Heart right ventricle (tissue), 16 donors: ENCODE data around the gene ZDHHC11. TPM values are rescaled to one million over a fixed set of nuclear protein-coding genes. Genes with fewer than 3 reads are reported as not detected.

Source experiments
- ATAC-seq, 8 donors: fragments of 200-7000 bp; cut with Tn5 transposase; one replicate each; pipeline ENCODE4 v1.9.1; 2020; ENCODE audit warnings: mild to moderate bottlenecking in 8 of 8, moderate library complexity in 8 of 8, moderate number of reproducible peaks in 1 of 8
- DNase-seq, 2 donors: peaks; one replicate each; pipeline ENCODE4 v3.0.0-alpha.2; 2020
- H3K27ac ChIP-seq, 10 donors: fragments of 200-600 bp; sonication (generic) in 2 of 10; one replicate each; pipeline versions ENCODE4 v1.5.0 to v1.8.0; 2020 to 2022; ENCODE audit warnings: mild to moderate bottlenecking in 3 of 10
- H3K27me3 ChIP-seq, 7 donors: fragments of 200-600 bp; one replicate each; pipeline ENCODE4 v1.8.0; 2021 to 2022; ENCODE audit warnings: mild to moderate bottlenecking in 2 of 7
- H3K36me3 ChIP-seq, 9 donors: fragments of 200-600 bp; sonication (generic) in 1 of 9; one replicate each; pipeline versions ENCODE4 v1.5.0 to v1.8.0; 2020 to 2022; ENCODE audit warnings: mild to moderate bottlenecking in 2 of 9
- H3K4me1 ChIP-seq, 9 donors: fragments of 200-600 bp; sonication (generic) in 1 of 9; one replicate each; pipeline versions ENCODE4 v1.5.0 to v1.8.0; 2020 to 2022; ENCODE audit warnings: mild to moderate bottlenecking in 4 of 9
- H3K4me3 ChIP-seq, 10 donors: fragments of 200-600 bp; sonication (generic) in 2 of 10; one replicate each; pipeline versions ENCODE4 v1.5.0 to v1.8.0; 2020 to 2022; ENCODE audit warnings: mild to moderate bottlenecking in 7 of 10, moderate library complexity in 2 of 10
- H3K9me3 ChIP-seq, 11 donors: fragments of 200-600 bp in 10 of 11; sonication (generic) in 2 of 11; one replicate each; pipeline versions ENCODE4 v1.5.0 to v1.8.0; 2013 to 2022; ENCODE audit warnings: mild to moderate bottlenecking in 2 of 11, control low read depth in 1 of 11, moderate library complexity in 1 of 11
- CTCF ChIP-seq, 9 donors: fragments of 200-600 bp; sonication (generic) in 2 of 9; IDR thresholded peaks; one replicate each; pipeline versions ENCODE4 v1.5.0 to v1.8.0; 2021 to 2022; ENCODE audit warnings: antibody characterized with exemption in 9 of 9, mild to moderate bottlenecking in 5 of 9, moderate library complexity in 1 of 9
- WGBS, 2 donors: extraction: QIAGEN DNeasy Blood & Tissue Kit; methylation state at CpG; one replicate each; pipeline ENCODE4 v1.1.7; 2013; ENCODE audit warnings: inconsistent platforms in 1 of 2; 5-methylcytosine and 5-hydroxymethylcytosine counted together
- intact Hi-C, 10 donors: fragments of 100-400 bp; cut with DNase I; formaldehyde crosslinking; loops; one replicate each; pipeline versions ENCODE4 v1.11.1 to v1.14.2; 2022
- polyA plus RNA-seq, 2 donors: library from polyadenylated mRNA; stranded (reverse); fragments of 200-250 nt; gene quantifications; one replicate each; pipeline ENCODE4 v1.2.3, GENCODE V29; 2013
- total RNA-seq, 10 donors: library from RNA; stranded (reverse); fragmentation: NEBNext Ultra II Directional in 3 of 10; extraction: Animal tissue kit (Norgen Biotek cat#: 25700) in 3 of 10; gene quantifications; one replicate each; pipeline versions ENCODE4 v1.2.1 to v1.2.4, GENCODE V29; 2021 to 2023
- donor health status: Arrhythmogenic right ventricular cardiomyopathy.
- donor health status: ischemic (EF 13 %, LVEDD 7.1; RV severe dilation, severe dysfunction).
- donor health status: healthy with polysubstance abuse.
- donor health status: DM: no; HTN: yes; CAD: no.
- donor health status: DM: no; HTN: no; CAD: no.
- donor health status: ischemic (EF 25% LVEDD 6.9; RV normal size, moderate dysfunction).
- donor health status: ischemic (EF 25% LVEDD 5.7; RV mildly dilated, moderate dysfunction).
- donor health status: healthy.
- donor health status: DM: yes; HTN: yes; CAD: no.
- donor health status: Ischemic cardiomyopathy.
- donor health status: ischemic (EF 35%, LVEDD 5.7; RV mildly dilated, moderate dysfunction).
- donor health status: nonischemic (EF 11% LVEDD 7.7; RV severe dilation, severe dysfunction).
- donor health status: DM: yes; HTN: yes; CAD: no.
- donor health status: PGD.
- donor health status: ischemic (EF 29% LVEDD 5.4; RV normal size, mild dysfunction).
- donor health status: nonischemic (EF 23%, LVEDD 6.1; RV moderate dilation, normal function).

The ZDHHC11 gene
- total and polyA plus RNA-seq, 12 donors, result 7.8 to 54.7 (median 21.1) TPM

- Histone ChIP-seq H3K9me3 (no peaks in the 10 kb centered on the region), H3K27ac (peak within 1 kb of the TSS; percentile 74 to 95 (median 93)), H3K36me3 (peaks cover 0 to 45% (median 19%) of the 10 kb centered on the region in 9 donors), H3K4me1 (peaks cover 2 to 27% (median 21%) of the 10 kb centered on the region in 9 donors), H3K27me3 (no peaks in the 10 kb centered on the region), H3K4me3 (peak within 1 kb of the TSS; percentile 57 to 92 (median 82))
- intact Hi-C loops, result loop anchor here in 1 of 10 donors (5.0 kb wide), 1 partner anchor 135 kb away; no protein-coding TSS in a partner anchor
- peak; percentile 92 to 97 (median 96) for ATAC-seq
- 0 to 1% methylated on average over 75 to 91 of the region's 91 CpGs for WGBS, 2 donors
- peak; percentile 77 to 86 for DNase-seq
- TF ChIP-seq CTCF (IDR thresholded peaks at IDR 0.05), result peak in 3 of 9 donors; percentile 3 to 30 (median 29)
Observed at GRCh38 chr5:892394-893136, 41.8 kb upstream of the ZDHHC11 start, which contains the start of the genes BRD9 and TRIP13. Gene BRD9 (minus strand): TSS chr5:892801. CDS start chr5:892657, 144 bp downstream. Gene TRIP13 (plus strand): TSS chr5:892884. CDS start chr5:892999, 115 bp downstream.

GRCh38 chr5:891837-892393, 41.1 kb upstream of the ZDHHC11 start:
- Histone ChIP-seq H3K36me3 (peaks cover 0 to 52% (median 25%) of the 10 kb centered on the region in 9 donors), H3K4me3 (peak overlapping the region; percentile 57 to 92 (median 82)), H3K27ac (peak overlapping the region; percentile 74 to 95 (median 93)), H3K9me3 (no peaks in the 10 kb centered on the region), H3K4me1 (peaks cover 2 to 27% (median 21%) of the 10 kb centered on the region in 9 donors), H3K27me3 (no peaks in the 10 kb centered on the region)
- ATAC-seq (peak; percentile 4 to 54 (median 38)), DNase-seq (no peak)
- TF ChIP-seq CTCF (IDR thresholded peaks at IDR 0.05), result no peak
- 14 to 15% methylated on average over 25 of the region's 25 CpGs for WGBS, 2 donors
- intact Hi-C loops, result loop anchor here in 1 of 10 donors (5.0 kb wide), 1 partner anchor 135 kb away; no protein-coding TSS in a partner anchor

- Histone ChIP-seq H3K4me1 (peaks cover 2 to 27% (median 21%) of the 10 kb centered on the region in 9 donors), H3K36me3 (peaks cover 0 to 58% (median 32%) of the 10 kb centered on the region in 9 donors), H3K4me3 (peak overlapping the region; percentile 57 to 92 (median 82)), H3K9me3 (no peaks in the 10 kb centered on the region), H3K27ac (peak overlapping the region in 5 of 10 donors; percentile 88 to 95 (median 93)), H3K27me3 (no peaks in the 10 kb centered on the region)
- ATAC-seq (no peak), DNase-seq (no peak)
- no peak for TF ChIP-seq CTCF (IDR thresholded peaks at IDR 0.05)
- intact Hi-C loops, result loop anchor here in 1 of 10 donors (5.0 kb wide), 1 partner anchor 134 kb away; no protein-coding TSS in a partner anchor
- WGBS, 2 donors, result 80 to 85% methylated on average over 34 of the region's 34 CpGs
Observed at GRCh38 chr5:891117-891836, 40.5 kb upstream of the ZDHHC11 start.
